ENCODE measurements around the gene GSN. TPM values are rescaled to one million over a fixed set of nuclear protein-coding genes. Genes with fewer than 3 reads are reported as not detected.
A peak's percentile ranks its signal among the peaks of the same experiment; 100 is the strongest.

GSN gene
- total and polyA plus RNA-seq, 2 of the 13 experiments (the other 11 are each of a cell fraction or from before 2014, with no cell fraction given) = 294 to 307 TPM

DNA sequence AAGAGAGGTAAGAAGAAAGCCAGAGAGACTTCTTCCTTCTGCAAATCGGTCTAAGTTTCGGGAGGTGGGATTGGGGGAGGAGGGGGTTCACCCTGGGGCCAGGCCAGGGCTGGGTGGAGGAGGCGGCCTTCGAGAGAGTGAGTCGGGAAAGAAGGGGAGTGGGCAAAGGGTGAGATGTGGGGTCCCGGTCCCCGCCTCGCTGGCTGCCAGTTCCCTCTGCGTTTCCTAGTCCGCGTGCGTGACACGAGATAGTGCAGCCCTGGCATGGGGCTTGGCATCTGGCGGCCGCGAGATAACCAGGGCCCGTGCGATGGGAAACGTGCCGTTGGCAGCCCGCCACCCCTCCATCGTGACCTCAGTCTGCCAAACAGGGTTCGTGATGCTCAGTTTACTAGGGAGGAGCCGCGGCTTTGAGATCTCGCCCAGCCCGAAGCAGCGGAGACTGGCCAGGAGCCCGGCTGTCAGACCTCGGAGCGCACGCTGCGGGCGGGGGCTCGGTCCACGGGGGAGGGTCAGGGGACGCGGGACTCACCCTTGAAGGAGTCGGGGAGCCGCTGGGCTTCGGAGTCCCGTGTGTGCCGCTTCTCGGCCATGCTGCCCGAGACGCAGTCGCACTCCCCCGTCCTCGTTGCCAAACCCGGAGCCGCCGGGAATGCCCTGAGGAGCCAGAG is 101.8 kb downstream of the GSN start, which contains the start of gene STOM (continued):
- TF ChIP-seq KDM5B (CRISPR knock-in tag; IDR thresholded peaks at IDR 0.05; ENCODE audit: borderline replicate concordance) = peak; percentile 83
- TF ChIP-seq MTF1 (CRISPR knock-in tag; IDR thresholded peaks at IDR 0.05) = no peak
- no peak for TF ChIP-seq ZNF713 (CRISPR knock-in tag; IDR thresholded peaks at IDR 0.05)
- TF ChIP-seq ZNF777 (CRISPR knock-in tag; IDR thresholded peaks at IDR 0.05) = no peak
- peak; percentile 40; the same call in 1 of the 2 replicates for TF ChIP-seq KAT7 (CRISPR knock-in tag; IDR thresholded peaks at IDR 0.05; ENCODE audit: borderline replicate concordance)
- TF ChIP-seq ZC3H4 (CRISPR knock-in tag; IDR thresholded peaks at IDR 0.05; ENCODE audit: borderline replicate concordance) = no peak
- TF ChIP-seq, protein P1, sequence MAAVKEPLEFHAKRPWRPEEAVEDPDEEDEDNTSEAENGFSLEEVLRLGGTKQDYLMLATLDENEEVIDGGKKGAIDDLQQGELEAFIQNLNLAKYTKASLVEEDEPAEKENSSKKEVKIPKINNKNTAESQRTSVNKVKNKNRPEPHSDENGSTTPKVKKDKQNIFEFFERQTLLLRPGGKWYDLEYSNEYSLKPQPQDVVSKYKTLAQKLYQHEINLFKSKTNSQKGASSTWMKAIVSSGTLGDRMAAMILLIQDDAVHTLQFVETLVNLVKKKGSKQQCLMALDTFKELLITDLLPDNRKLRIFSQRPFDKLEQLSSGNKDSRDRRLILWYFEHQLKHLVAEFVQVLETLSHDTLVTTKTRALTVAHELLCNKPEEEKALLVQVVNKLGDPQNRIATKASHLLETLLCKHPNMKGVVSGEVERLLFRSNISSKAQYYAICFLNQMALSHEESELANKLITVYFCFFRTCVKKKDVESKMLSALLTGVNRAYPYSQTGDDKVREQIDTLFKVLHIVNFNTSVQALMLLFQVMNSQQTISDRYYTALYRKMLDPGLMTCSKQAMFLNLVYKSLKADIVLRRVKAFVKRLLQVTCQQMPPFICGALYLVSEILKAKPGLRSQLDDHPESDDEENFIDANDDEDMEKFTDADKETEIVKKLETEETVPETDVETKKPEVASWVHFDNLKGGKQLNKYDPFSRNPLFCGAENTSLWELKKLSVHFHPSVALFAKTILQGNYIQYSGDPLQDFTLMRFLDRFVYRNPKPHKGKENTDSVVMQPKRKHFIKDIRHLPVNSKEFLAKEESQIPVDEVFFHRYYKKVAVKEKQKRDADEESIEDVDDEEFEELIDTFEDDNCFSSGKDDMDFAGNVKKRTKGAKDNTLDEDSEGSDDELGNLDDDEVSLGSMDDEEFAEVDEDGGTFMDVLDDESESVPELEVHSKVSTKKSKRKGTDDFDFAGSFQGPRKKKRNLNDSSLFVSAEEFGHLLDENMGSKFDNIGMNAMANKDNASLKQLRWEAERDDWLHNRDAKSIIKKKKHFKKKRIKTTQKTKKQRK (IDR thresholded peaks at IDR 0.05; ENCODE audit: low read length) = no peak
- TF ChIP-seq GTF2F1 (IDR thresholded peaks at IDR 0.05; ENCODE audit: low read length) = no peak
- no peak for TF ChIP-seq ZNF564 (CRISPR knock-in tag; IDR thresholded peaks at IDR 0.05)
- no peak for TF ChIP-seq SALL2 (CRISPR knock-in tag; IDR thresholded peaks at IDR 0.05)
- TF ChIP-seq ZMAT3 (CRISPR knock-in tag; conservative IDR thresholded peaks at IDR 0.05) = peak; percentile 92
- TF ChIP-seq ELF4 (CRISPR knock-in tag; IDR thresholded peaks at IDR 0.05; ENCODE audit: borderline replicate concordance) = no peak
- no peak for TF ChIP-seq YEATS2 (CRISPR knock-in tag; IDR thresholded peaks at IDR 0.05; ENCODE audit: borderline replicate concordance)
- TF ChIP-seq MEF2D (CRISPR knock-in tag; IDR thresholded peaks at IDR 0.05) = no peak
- no peak for TF ChIP-seq ZNF230 (CRISPR knock-in tag; IDR thresholded peaks at IDR 0.05)
- TF ChIP-seq, protein P2, sequence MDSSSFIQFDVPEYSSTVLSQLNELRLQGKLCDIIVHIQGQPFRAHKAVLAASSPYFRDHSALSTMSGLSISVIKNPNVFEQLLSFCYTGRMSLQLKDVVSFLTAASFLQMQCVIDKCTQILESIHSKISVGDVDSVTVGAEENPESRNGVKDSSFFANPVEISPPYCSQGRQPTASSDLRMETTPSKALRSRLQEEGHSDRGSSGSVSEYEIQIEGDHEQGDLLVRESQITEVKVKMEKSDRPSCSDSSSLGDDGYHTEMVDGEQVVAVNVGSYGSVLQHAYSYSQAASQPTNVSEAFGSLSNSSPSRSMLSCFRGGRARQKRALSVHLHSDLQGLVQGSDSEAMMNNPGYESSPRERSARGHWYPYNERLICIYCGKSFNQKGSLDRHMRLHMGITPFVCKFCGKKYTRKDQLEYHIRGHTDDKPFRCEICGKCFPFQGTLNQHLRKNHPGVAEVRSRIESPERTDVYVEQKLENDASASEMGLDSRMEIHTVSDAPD (CRISPR knock-in tag; IDR thresholded peaks at IDR 0.05) = 0 out of 2 replicates have a peak, but pooled peaks have one; percentile 23
- TF ChIP-seq ZNF3 (CRISPR knock-in tag; IDR thresholded peaks at IDR 0.05) = no peak
- TF ChIP-seq, protein P3, sequence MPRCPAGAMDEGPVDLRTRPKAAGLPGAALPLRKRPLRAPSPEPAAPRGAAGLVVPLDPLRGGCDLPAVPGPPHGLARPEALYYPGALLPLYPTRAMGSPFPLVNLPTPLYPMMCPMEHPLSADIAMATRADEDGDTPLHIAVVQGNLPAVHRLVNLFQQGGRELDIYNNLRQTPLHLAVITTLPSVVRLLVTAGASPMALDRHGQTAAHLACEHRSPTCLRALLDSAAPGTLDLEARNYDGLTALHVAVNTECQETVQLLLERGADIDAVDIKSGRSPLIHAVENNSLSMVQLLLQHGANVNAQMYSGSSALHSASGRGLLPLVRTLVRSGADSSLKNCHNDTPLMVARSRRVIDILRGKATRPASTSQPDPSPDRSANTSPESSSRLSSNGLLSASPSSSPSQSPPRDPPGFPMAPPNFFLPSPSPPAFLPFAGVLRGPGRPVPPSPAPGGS (CRISPR knock-in tag; IDR thresholded peaks at IDR 0.05) = peak; percentile 71; the same call in 1 of the 2 replicates
- TF ChIP-seq ZNF225 (CRISPR knock-in tag; IDR thresholded peaks at IDR 0.05) = peak; percentile 75; the same call in 1 of the 2 replicates

Measured in HepG2 (cell line).